Dedifferentiated amniotic fluid mesenchymal stem cell (primary cell): ENCODE measurements around the gene GGTA1.
"Not testable (repeated sequence)": the region's sequence is repeated elsewhere in the genome, so short reads cannot be mapped to it uniquely, and the experiment has no call there.

Experiments
- DNase-seq: peaks from one replicate; pipeline ENCODE4 v3.0.0-alpha.2; 2016; ENCODE audit errors: extremely low spot score

The GGTA1 gene

GRCh38 chr9:121499427-121500164, at the start of gene GGTA1:
Gene GGTA1 (minus strand): TSS chr9:121499844. CDS start chr9:121467922, 31,922 bp downstream.
- peak; percentile 19 for DNase-seq

GRCh38 chr9:121548666-121549065, 49.0 kb upstream of the GGTA1 start:
- no peak for DNase-seq

- DNase-seq: peak; percentile 97
These were observed 46.3 kb upstream of the GGTA1 start for GRCh38 chr9:121545875-121546423.

GRCh38 chr9:121545150-121545874, 45.7 kb upstream of the GGTA1 start:
- DNase-seq: no peak

- no peak for DNase-seq
These were observed 42.4 kb upstream of the GGTA1 start for GRCh38 chr9:121542025-121542424.

GRCh38 chr9:121541256-121541655, 41.6 kb upstream of the GGTA1 start:
- DNase-seq: no peak

GRCh38 chr9:121538221-121538620, 38.6 kb upstream of the GGTA1 start:
- DNase-seq: no peak

- no peak for DNase-seq
These were observed 37.6 kb upstream of the GGTA1 start for GRCh38 chr9:121537283-121537682.

GRCh38 chr9:121532881-121533280, 33.2 kb upstream of the GGTA1 start:
- no peak for DNase-seq

- DNase-seq: peak; percentile 87
These were observed 29.8 kb upstream of the GGTA1 start for GRCh38 chr9:121529237-121529987.

- DNase-seq: no peak
These were observed 29.0 kb upstream of the GGTA1 start for GRCh38 chr9:121528642-121529041.

GRCh38 chr9:121527371-121527770, 27.7 kb upstream of the GGTA1 start:
- DNase-seq: no peak

GRCh38 chr9:121519688-121520087, 20.0 kb upstream of the GGTA1 start:
- not testable (repeated sequence) for DNase-seq

- no peak for DNase-seq
These were observed 19.0 kb upstream of the GGTA1 start for GRCh38 chr9:121518634-121519033.

GRCh38 chr9:121513166-121513565, 13.5 kb upstream of the GGTA1 start:
- DNase-seq: not testable (repeated sequence)

- no peak for DNase-seq
These were observed 11.3 kb upstream of the GGTA1 start for GRCh38 chr9:121510766-121511550.

GRCh38 chr9:121509180-121509579, 9.5 kb upstream of the GGTA1 start:
- no peak for DNase-seq

- no peak for DNase-seq
These were observed 8.8 kb upstream of the GGTA1 start for GRCh38 chr9:121508415-121508814.

GRCh38 chr9:121505903-121506735, 6.5 kb upstream of the GGTA1 start:
- DNase-seq: no peak

GRCh38 chr9:121503444-121503843, 3.8 kb upstream of the GGTA1 start:
- DNase-seq: no peak

GRCh38 chr9:121500165-121500478, 478 bp upstream of the GGTA1 start:
- DNase-seq: no peak
